HCT116 (cell line): ENCODE results near the gene NRP1.

ENCODE experiments used
- EGR1 ChIP-seq: IDR thresholded peaks from 2 replicates; pipeline ENCODE4 v1.6.1; 2012; ENCODE audit warnings: low read depth
- POLR2A ChIP-seq: IDR thresholded peaks from 2 replicates; pipeline ENCODE4 v1.7.0; 2011; ENCODE audit warnings: borderline replicate concordance; ENCODE audit not compliant: insufficient read depth, insufficient read length; ENCODE audit errors: extremely low read depth
- TF ChIP-seq, protein P1 (sequence below), 3 experiments: fragments of 200-600 bp in 1 of 3; sonication (generic) in 1 of 3; IDR thresholded peaks in 2 of 3; conservative IDR thresholded peaks in 1 of 3; 2 replicates each; pipeline ENCODE4 v1.5.1; 2012 to 2017; ENCODE audit warnings: low read depth in 2 of 3, low read length in 2 of 3, antibody characterized with exemption in 1 of 3, borderline replicate concordance in 1 of 3, control low read depth in 1 of 3, mild to moderate bottlenecking in 1 of 3, mixed read lengths in 1 of 3, mixed run types in 1 of 3, moderate library complexity in 1 of 3; ENCODE audit not compliant: insufficient read depth in 1 of 3
- TF ChIP-seq, protein P2 (sequence below): IDR thresholded peaks from 2 replicates; pipeline ENCODE4 v1.6.1; 2012

DNA sequence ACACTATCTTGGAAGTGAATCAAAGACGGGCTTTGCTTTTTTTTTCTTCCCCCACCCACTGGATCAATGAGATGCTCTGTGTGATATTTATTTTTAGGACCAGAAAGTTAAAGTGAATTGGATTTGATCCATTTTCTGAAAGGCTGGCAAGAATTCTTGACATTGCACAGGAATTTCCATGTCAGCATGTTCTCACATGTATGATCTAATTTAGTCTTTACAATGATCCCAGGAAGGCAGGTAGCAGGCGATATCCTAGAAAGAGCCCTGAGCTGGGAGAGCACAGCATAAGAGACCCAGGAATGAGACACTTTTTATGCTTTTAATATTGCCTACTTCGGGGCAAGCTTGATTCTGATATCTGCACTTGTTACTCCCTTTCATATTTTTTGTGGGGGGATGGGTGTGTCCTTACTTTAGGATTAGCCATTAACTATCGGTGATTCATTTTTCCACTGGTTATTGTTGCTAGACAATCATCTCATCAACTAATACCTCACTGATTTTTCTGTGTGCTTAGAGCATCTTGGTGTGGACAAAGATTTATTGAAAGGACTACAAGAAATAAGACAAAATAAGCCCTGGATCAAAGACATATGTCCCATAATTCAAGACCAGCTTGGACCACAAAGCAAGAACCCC lies 58.1 kb downstream of the NRP1 start:
- TF ChIP-seq, protein P1, sequence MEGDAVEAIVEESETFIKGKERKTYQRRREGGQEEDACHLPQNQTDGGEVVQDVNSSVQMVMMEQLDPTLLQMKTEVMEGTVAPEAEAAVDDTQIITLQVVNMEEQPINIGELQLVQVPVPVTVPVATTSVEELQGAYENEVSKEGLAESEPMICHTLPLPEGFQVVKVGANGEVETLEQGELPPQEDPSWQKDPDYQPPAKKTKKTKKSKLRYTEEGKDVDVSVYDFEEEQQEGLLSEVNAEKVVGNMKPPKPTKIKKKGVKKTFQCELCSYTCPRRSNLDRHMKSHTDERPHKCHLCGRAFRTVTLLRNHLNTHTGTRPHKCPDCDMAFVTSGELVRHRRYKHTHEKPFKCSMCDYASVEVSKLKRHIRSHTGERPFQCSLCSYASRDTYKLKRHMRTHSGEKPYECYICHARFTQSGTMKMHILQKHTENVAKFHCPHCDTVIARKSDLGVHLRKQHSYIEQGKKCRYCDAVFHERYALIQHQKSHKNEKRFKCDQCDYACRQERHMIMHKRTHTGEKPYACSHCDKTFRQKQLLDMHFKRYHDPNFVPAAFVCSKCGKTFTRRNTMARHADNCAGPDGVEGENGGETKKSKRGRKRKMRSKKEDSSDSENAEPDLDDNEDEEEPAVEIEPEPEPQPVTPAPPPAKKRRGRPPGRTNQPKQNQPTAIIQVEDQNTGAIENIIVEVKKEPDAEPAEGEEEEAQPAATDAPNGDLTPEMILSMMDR (IDR thresholded peaks at IDR 0.05 in 2 of 3, conservative IDR thresholded peaks at IDR 0.05 in 1 of 3; ENCODE audit: borderline replicate concordance in 1 of 3, insufficient read depth in 1 of 3, low read depth in 2 of 3, low read length in 2 of 3), result no peak
- TF ChIP-seq, protein P2, sequence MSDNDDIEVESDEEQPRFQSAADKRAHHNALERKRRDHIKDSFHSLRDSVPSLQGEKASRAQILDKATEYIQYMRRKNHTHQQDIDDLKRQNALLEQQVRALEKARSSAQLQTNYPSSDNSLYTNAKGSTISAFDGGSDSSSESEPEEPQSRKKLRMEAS, result no peak
- TF ChIP-seq EGR1, result no peak
- TF ChIP-seq POLR2A, result no peak
